ENCODE data around the gene C6orf141.

The C6orf141 gene

DNA sequence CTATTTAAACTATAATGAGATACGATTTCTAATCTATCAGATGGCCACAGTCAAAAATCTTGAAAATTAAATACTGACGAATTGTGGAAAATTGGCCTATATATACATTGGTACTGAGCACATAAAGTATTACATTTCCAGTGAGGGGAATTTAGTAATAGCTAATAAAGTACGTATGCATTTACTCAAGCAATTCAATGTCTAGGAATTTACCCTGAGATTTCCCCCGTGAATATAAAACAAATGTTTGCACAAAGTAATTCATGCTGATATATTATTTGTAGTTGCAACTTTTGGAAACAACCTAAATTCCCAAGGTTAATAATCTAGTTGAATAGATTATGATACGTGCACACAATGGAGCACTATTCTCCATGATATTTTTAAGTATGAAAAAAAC is 14.7 kb upstream of the C6orf141 start:
- FAIRE-seq (no peak), DNase-seq (ENCODE audit: insufficient read length, low spot score) (no peak)
- TF ChIP-seq PAX5 (IDR thresholded peaks at IDR 0.05; ENCODE audit: insufficient read depth, low read length, severe bottlenecking) (no peak), SPI1 (IDR thresholded peaks at IDR 0.05; ENCODE audit: low read depth, low read length) (no peak), POU2F2 (IDR thresholded peaks at IDR 0.05; ENCODE audit: low read depth, low read length) (no peak), TAF1 (IDR thresholded peaks at IDR 0.05; ENCODE audit: low read depth, low read length) (no peak), POLR2AphosphoS5 (IDR thresholded peaks at IDR 0.05; ENCODE audit: low read depth, low read length) (no peak), POLR2A (IDR thresholded peaks at IDR 0.05; ENCODE audit: low read depth, low read length) (no peak)

GRCh38 chr6:49539102-49539501 is 11.4 kb upstream of the C6orf141 start:
- TF ChIP-seq TAF1 (IDR thresholded peaks at IDR 0.05; ENCODE audit: low read depth, low read length) (no peak), PAX5 (IDR thresholded peaks at IDR 0.05; ENCODE audit: insufficient read depth, low read length, severe bottlenecking) (no peak), POU2F2 (IDR thresholded peaks at IDR 0.05; ENCODE audit: low read depth, low read length) (no peak), POLR2A (IDR thresholded peaks at IDR 0.05; ENCODE audit: low read depth, low read length) (no peak), SPI1 (IDR thresholded peaks at IDR 0.05; ENCODE audit: low read depth, low read length) (no peak), POLR2AphosphoS5 (IDR thresholded peaks at IDR 0.05; ENCODE audit: low read depth, low read length) (no peak)
- DNase-seq (ENCODE audit: insufficient read length, low spot score) (no peak), FAIRE-seq (no peak)

DNA sequence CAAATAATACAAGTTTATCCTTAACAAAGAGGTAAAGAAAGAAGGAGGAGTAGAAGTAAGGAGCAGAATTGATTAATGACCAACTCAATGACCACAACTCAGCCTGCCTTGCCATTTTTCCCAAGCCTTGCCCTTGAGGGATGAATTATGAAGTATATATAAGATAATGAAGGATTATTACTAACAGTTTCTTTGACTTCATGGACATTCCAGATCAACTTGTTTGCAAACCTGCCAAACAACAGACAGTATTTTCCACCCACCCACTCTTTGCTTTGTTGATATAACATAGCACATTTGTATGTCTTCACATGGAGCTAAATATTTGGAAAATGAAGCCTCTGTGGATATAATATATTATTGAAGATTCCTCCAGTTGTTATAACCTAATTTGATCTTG is 9.9 kb upstream of the C6orf141 start:
- FAIRE-seq = no peak
- no peak for DNase-seq (ENCODE audit: insufficient read length, low spot score)
- TF ChIP-seq TAF1 (IDR thresholded peaks at IDR 0.05; ENCODE audit: low read depth, low read length) (no peak), POLR2AphosphoS5 (IDR thresholded peaks at IDR 0.05; ENCODE audit: low read depth, low read length) (no peak), POLR2A (IDR thresholded peaks at IDR 0.05; ENCODE audit: low read depth, low read length) (no peak), SPI1 (IDR thresholded peaks at IDR 0.05; ENCODE audit: low read depth, low read length) (no peak), PAX5 (IDR thresholded peaks at IDR 0.05; ENCODE audit: insufficient read depth, low read length, severe bottlenecking) (no peak), POU2F2 (IDR thresholded peaks at IDR 0.05; ENCODE audit: low read depth, low read length) (no peak)

- DNase-seq (ENCODE audit: insufficient read length, low spot score) = no peak
- no peak for FAIRE-seq
- TF ChIP-seq TAF1 (IDR thresholded peaks at IDR 0.05; ENCODE audit: low read depth, low read length) (no peak), POLR2AphosphoS5 (IDR thresholded peaks at IDR 0.05; ENCODE audit: low read depth, low read length) (no peak), POU2F2 (IDR thresholded peaks at IDR 0.05; ENCODE audit: low read depth, low read length) (no peak), SPI1 (IDR thresholded peaks at IDR 0.05; ENCODE audit: low read depth, low read length) (no peak)
Measured at GRCh38 chr6:49541210-49541724, 9.2 kb upstream of the C6orf141 start.

- no peak for TF ChIP-seq SPI1 (IDR thresholded peaks at IDR 0.05; ENCODE audit: low read depth, low read length)
- no peak for TF ChIP-seq TAF1 (IDR thresholded peaks at IDR 0.05; ENCODE audit: low read depth, low read length)
- no peak for TF ChIP-seq POLR2A (IDR thresholded peaks at IDR 0.05; ENCODE audit: low read depth, low read length)
- TF ChIP-seq POU2F2 (IDR thresholded peaks at IDR 0.05; ENCODE audit: low read depth, low read length) = no peak
- TF ChIP-seq PAX5 (IDR thresholded peaks at IDR 0.05; ENCODE audit: insufficient read depth, low read length, severe bottlenecking) = no peak
- TF ChIP-seq POLR2AphosphoS5 (IDR thresholded peaks at IDR 0.05; ENCODE audit: low read depth, low read length) = no peak
- no peak for DNase-seq (ENCODE audit: insufficient read length, low spot score)
Measured at GRCh38 chr6:49541936-49542335, 8.5 kb upstream of the C6orf141 start.

DNA sequence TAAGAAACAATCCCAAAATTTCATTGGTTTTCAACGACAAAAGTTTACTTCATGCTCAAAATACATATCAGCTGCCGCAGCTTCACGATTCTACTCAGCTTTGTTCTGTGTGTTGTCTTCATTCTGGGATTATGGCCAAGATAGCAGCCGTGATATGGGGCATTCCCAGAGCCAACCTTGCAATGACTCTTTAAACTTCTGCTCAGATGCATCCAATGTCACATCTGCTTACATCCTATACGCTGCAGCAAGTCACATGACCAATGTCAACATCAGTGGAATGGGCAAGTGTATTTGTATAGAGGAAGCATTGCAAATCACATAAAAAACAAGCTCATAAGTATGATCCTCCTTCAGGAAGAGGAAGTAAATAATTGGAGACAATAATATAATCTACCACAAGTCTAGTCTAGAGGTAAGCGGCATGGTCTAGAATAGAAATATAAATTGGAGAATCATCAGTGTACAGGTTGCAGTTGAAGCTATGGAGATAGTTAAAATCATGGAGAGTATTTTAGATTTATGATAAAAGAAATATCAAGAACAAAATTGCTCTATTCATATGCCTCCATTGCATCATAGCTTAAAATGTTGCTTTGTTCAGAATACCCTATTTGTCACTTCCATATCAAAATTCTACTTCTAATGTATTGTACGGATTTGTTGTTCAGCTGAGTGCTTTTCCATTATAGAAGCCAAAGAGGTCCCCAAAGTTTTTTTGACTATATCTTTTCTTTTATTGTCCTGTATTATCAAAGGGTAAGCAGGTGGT is 7.2 kb upstream of the C6orf141 start:
- TF ChIP-seq POLR2A (IDR thresholded peaks at IDR 0.05; ENCODE audit: low read depth, low read length) (no peak), SPI1 (IDR thresholded peaks at IDR 0.05; ENCODE audit: low read depth, low read length) (no peak), POLR2AphosphoS5 (IDR thresholded peaks at IDR 0.05; ENCODE audit: low read depth, low read length) (no peak), PAX5 (IDR thresholded peaks at IDR 0.05; ENCODE audit: insufficient read depth, low read length, severe bottlenecking) (no peak), POU2F2 (IDR thresholded peaks at IDR 0.05; ENCODE audit: low read depth, low read length) (no peak), TAF1 (IDR thresholded peaks at IDR 0.05; ENCODE audit: low read depth, low read length) (no peak)
- FAIRE-seq (no peak), DNase-seq (ENCODE audit: insufficient read length, low spot score) (no peak)

More at GRCh38 chr6:49541936-49542335, 8.5 kb upstream of the C6orf141 start:
- no peak for FAIRE-seq

DNA sequence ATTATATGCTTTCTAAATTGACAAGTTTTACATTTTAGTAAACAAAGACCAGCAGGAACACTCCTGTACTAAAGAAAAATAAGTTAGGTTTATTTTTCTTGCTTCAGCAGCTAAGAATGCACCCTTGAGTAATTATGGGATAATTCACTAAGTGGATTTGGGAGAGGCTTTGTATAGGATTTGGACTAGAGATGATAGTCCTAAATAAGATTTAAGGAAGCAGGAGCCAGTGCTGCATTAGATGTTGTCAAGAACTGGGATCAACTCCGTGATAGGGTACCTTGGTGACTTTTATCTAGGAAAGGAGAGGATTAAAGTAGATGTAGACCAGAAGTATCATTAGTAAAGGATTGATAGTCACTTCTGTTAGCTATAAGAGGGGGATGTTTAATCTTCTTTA is 4.1 kb upstream of the C6orf141 start:
- FAIRE-seq = no peak
- no peak for DNase-seq (ENCODE audit: insufficient read length, low spot score)

GRCh38 chr6:49548613-49549304 is 1.7 kb upstream of the C6orf141 start:
- no peak for DNase-seq (ENCODE audit: insufficient read length, low spot score)
- TF ChIP-seq POLR2AphosphoS5 (IDR thresholded peaks at IDR 0.05; ENCODE audit: low read depth, low read length) (no peak), PAX5 (IDR thresholded peaks at IDR 0.05; ENCODE audit: insufficient read depth, low read length, severe bottlenecking) (no peak), POLR2A (IDR thresholded peaks at IDR 0.05; ENCODE audit: low read depth, low read length) (no peak), TAF1 (IDR thresholded peaks at IDR 0.05; ENCODE audit: low read depth, low read length) (no peak), POU2F2 (IDR thresholded peaks at IDR 0.05; ENCODE audit: low read depth, low read length) (no peak), SPI1 (IDR thresholded peaks at IDR 0.05; ENCODE audit: low read depth, low read length) (no peak)
- no peak for FAIRE-seq

More for the DNA sequence above, 4.1 kb upstream of the C6orf141 start:
- no peak for TF ChIP-seq POLR2A (IDR thresholded peaks at IDR 0.05; ENCODE audit: low read depth, low read length)
- no peak for TF ChIP-seq POU2F2 (IDR thresholded peaks at IDR 0.05; ENCODE audit: low read depth, low read length)
- TF ChIP-seq TAF1 (IDR thresholded peaks at IDR 0.05; ENCODE audit: low read depth, low read length) = no peak
- TF ChIP-seq POLR2AphosphoS5 (IDR thresholded peaks at IDR 0.05; ENCODE audit: low read depth, low read length) = no peak
- TF ChIP-seq SPI1 (IDR thresholded peaks at IDR 0.05; ENCODE audit: low read depth, low read length) = no peak
- TF ChIP-seq PAX5 (IDR thresholded peaks at IDR 0.05; ENCODE audit: insufficient read depth, low read length, severe bottlenecking) = no peak

Data from GM12891 (cell line).